Measurements from ENCODE around the gene FBRS. TPM values are rescaled to one million over a fixed set of nuclear protein-coding genes. Genes with fewer than 3 reads are reported as not detected.

FBRS gene
- total and polyA plus RNA-seq, 2 of the 8 experiments (the other 6 are each of a cell fraction or from before 2014, with no cell fraction given) = 2.4 to 13.9 TPM

DNA sequence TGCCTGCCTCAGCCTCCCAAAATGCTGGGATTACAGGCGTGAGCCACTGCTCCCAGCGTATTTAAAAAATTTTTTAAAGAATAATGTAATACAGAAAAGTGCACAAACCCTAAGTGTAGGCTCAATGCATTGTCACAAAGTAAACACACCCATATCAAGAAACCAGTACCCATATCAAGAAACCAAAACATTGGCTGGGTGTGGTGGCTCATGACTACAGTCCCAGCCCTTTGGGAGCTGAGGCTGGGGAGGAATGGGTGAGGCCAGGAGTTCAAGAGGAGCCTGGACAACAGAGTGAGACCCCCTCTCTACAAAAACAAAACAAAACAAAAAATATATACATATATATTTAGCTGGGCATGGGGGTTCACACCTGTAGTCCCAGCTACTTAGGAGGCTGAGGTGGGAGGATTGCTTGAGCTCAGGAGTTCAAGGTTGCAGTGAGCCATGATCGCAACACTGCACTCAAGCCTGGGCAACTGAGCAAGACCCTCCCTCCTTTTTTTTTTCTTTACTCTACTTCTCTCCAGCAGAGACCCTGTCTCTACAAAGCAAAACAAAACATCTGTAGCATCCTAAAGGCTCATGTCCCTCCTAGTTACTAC lies 16.8 kb upstream of the FBRS start:
- no peak overlapping the region for H2BK15ac ChIP-seq (ENCODE audit: low read length)
- H4K91ac ChIP-seq (replicated peaks; ENCODE audit: insufficient read length, low read length) = no peak overlapping the region
- no peak overlapping the region for H2AK5ac ChIP-seq (ENCODE audit: low read depth, low read length)
- POLR2A ChIA-PET (ENCODE audit: partially characterized antibody) = interaction anchor here (0.9 to 1.5 kb wide), 4 partner anchors 9 to 17 kb away, joined by 3 to 5 read pairs (median 4); partner anchors contain the start of gene FBRS
- no peaks in the 10 kb centered on the region for H3K4me1 ChIP-seq (replicated peaks in 1 of 4; ENCODE audit: control insufficient read depth in 3 of 4, insufficient read depth in 4 of 4, low read length in 3 of 4)
- no peak overlapping the region for H2BK120ac ChIP-seq (replicated peaks; ENCODE audit: low read depth, low read length)
- H3K27ac ChIP-seq (ENCODE audit: low read depth, low read length) = no peak overlapping the region
- H3K56ac ChIP-seq (replicated peaks; ENCODE audit: insufficient read length, low read depth, low read length) = no peak overlapping the region
- no peak overlapping the region for H3K4me2 ChIP-seq (ENCODE audit: insufficient read depth in 1 of 2, low read depth in 2 of 2, low read length in 2 of 2)
- H3K4ac ChIP-seq (replicated peaks; ENCODE audit: insufficient read length, low read depth, low read length) = no peak overlapping the region
- H4K20me1 ChIP-seq (replicated peaks in 1 of 2; ENCODE audit: control insufficient read depth in 1 of 2, insufficient read depth in 2 of 2, low read length in 2 of 2) = no peaks in the 10 kb centered on the region
- H2BK5ac ChIP-seq (ENCODE audit: low read depth, low read length) = no peak overlapping the region
- WGBS, 2 experiments (ENCODE audit: extremely low coverage in 1 of 2, insufficient coverage in 1 of 2, insufficient read length in 1 of 2, insufficient replicate concordance in 2 of 2, low coverage in 1 of 2, low lambda C conversion rate in 2 of 2, missing lambda C conversion rate in 1 of 2) = 56% methylated on average over 3 of the region's 3 CpGs; no CpG with 5 or more reads in 1 of the 2 experiments
- no peaks in the 10 kb centered on the region for H3K79me1 ChIP-seq (ENCODE audit: low read depth, low read length)
- no peak overlapping the region for H3K23ac ChIP-seq (ENCODE audit: insufficient read length)
- no peak overlapping the region for H4K8ac ChIP-seq (ENCODE audit: extremely low read depth, insufficient read depth, low read length)
- H3K14ac ChIP-seq (ENCODE audit: insufficient read length) = no peak overlapping the region
- no peaks in the 10 kb centered on the region for H3K36me3 ChIP-seq (ENCODE audit: control insufficient read depth in 2 of 4, insufficient read depth in 4 of 4, low read length in 3 of 4)
- H3K9ac ChIP-seq (replicated peaks in 1 of 4; ENCODE audit: extremely low read depth in 1 of 4, low read depth in 3 of 4, low read length in 3 of 4) = no peak overlapping the region
- H2BK20ac ChIP-seq (ENCODE audit: low read length) = no peak overlapping the region
- no peak for FAIRE-seq
- no peak overlapping the region for H4K5ac ChIP-seq (ENCODE audit: insufficient read length, low read depth, low read length)
- H3K4me3 ChIP-seq (ENCODE audit: extremely low read depth in 1 of 4, insufficient read depth in 2 of 4, low read depth in 3 of 4, low read length in 4 of 4) = no peak overlapping the region
- DNase-seq (ENCODE audit: low read depth in 1 of 2, low spot score in 2 of 2) = no peak
- CTCF ChIA-PET (ENCODE audit: partially characterized antibody) = interaction anchor here (0.6 to 3.5 kb wide), 7 partner anchors 9 to 500 kb away, joined by 3 to 8 read pairs (median 3); partner anchors contain the start of gene PRR14
- H3K18ac ChIP-seq (ENCODE audit: extremely low read depth, low read length) = no peak overlapping the region
- H3K23me2 ChIP-seq (ENCODE audit: low read depth, low read length) = no peaks in the 10 kb centered on the region
- no peak overlapping the region for H2AFZ ChIP-seq (ENCODE audit: low read length)
- no peak overlapping the region for H2BK12ac ChIP-seq (ENCODE audit: low read depth, low read length)
- no peaks in the 10 kb centered on the region for H3K9me3 ChIP-seq (ENCODE audit: insufficient read depth in 2 of 2, low read depth in 1 of 2, low read length in 1 of 2)
- no peaks in the 10 kb centered on the region for H3K79me2 ChIP-seq (ENCODE audit: control insufficient read depth in 1 of 2, insufficient read depth in 2 of 2, low read length in 2 of 2)
- peaks cover 0 to 8% (median 1%) of the 10 kb centered on the region in 4 experiments; a peak in 3 of 7 replicates for H3K27me3 ChIP-seq (replicated peaks in 1 of 4; ENCODE audit: control insufficient read depth in 3 of 4, extremely low read depth in 1 of 4, insufficient read depth in 3 of 4, low read length in 3 of 4)
- no peak for TF ChIP-seq ASH2L (IDR thresholded peaks at IDR 0.05; ENCODE audit: low read length)
- no peak for TF ChIP-seq USF2 (IDR thresholded peaks at IDR 0.05; ENCODE audit: low read length)
- TF ChIP-seq CHD2 (IDR thresholded peaks at IDR 0.05; ENCODE audit: low read length) = no peak
- no peak for TF ChIP-seq KDM5A (IDR thresholded peaks at IDR 0.05; ENCODE audit: low read length)
- TF ChIP-seq ATF2 (IDR thresholded peaks at IDR 0.05; ENCODE audit: low read length) = no peak
- TF ChIP-seq, protein P1, sequence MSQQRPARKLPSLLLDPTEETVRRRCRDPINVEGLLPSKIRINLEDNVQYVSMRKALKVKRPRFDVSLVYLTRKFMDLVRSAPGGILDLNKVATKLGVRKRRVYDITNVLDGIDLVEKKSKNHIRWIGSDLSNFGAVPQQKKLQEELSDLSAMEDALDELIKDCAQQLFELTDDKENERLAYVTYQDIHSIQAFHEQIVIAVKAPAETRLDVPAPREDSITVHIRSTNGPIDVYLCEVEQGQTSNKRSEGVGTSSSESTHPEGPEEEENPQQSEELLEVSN (IDR thresholded peaks at IDR 0.05) = no peak
- TF ChIP-seq CEBPB (IDR thresholded peaks at IDR 0.05; ENCODE audit: low read depth, low read length) = no peak
- TF ChIP-seq RXRA (IDR thresholded peaks at IDR 0.05; ENCODE audit: insufficient read depth, low read depth, low read length) = no peak
- no peak for TF ChIP-seq ZNF274 (IDR thresholded peaks at IDR 0.05; ENCODE audit: borderline replicate concordance, extremely low read depth, low read length)
- no peak for TF ChIP-seq POLR2A (IDR thresholded peaks at IDR 0.05; ENCODE audit: control extremely low read depth in 1 of 2, low read depth in 2 of 2, low read length in 2 of 2)
- TF ChIP-seq SIX5 (IDR thresholded peaks at IDR 0.05; ENCODE audit: low read depth, low read length) = no peak
